C1 segment of cervical spinal cord (tissue), 14 donors: ENCODE measurements around the gene EPHA1.
"Not testable (repeated sequence)": the region's sequence is repeated elsewhere in the genome, so short reads cannot be mapped to it uniquely, and the experiment has no call there.

Source experiments
- DNase-seq, 14 donors: peaks; one replicate each; lab custom pipeline; 2025; lab: John Stamatoyannopoulos, UW

Gene EPHA1

GRCh38 chr7:143431109-143431508 is 22.5 kb upstream of the EPHA1 start:
- DNase-seq: no peak

- DNase-seq: no peak
Measured at GRCh38 chr7:143429770-143430698, 21.4 kb upstream of the EPHA1 start.

- no peak for DNase-seq
Measured at GRCh38 chr7:143426479-143427142, 18.0 kb upstream of the EPHA1 start.

- not testable (repeated sequence) for DNase-seq
Measured at GRCh38 chr7:143424476-143424875, 15.8 kb upstream of the EPHA1 start.

- DNase-seq: no peak
Measured at GRCh38 chr7:143422033-143422432, 13.4 kb upstream of the EPHA1 start.

- DNase-seq: not testable (repeated sequence)
Measured at GRCh38 chr7:143420624-143421023, 12.0 kb upstream of the EPHA1 start.

- no peak for DNase-seq
Measured at GRCh38 chr7:143419880-143420279, 11.2 kb upstream of the EPHA1 start.

GRCh38 chr7:143418681-143419458 is 10.2 kb upstream of the EPHA1 start:
- DNase-seq: no peak

GRCh38 chr7:143417734-143418383 is 9.2 kb upstream of the EPHA1 start:
- no peak for DNase-seq

- peak in 1 of 14 donors; percentile 16 for DNase-seq
Measured at GRCh38 chr7:143416565-143417149, 8.0 kb upstream of the EPHA1 start.

- DNase-seq: no peak
Measured at GRCh38 chr7:143415742-143416397, 7.2 kb upstream of the EPHA1 start.

- DNase-seq: not testable (repeated sequence)
Measured at GRCh38 chr7:143415209-143415608, 6.6 kb upstream of the EPHA1 start.

- no peak for DNase-seq
Measured at GRCh38 chr7:143413123-143413522, 4.5 kb upstream of the EPHA1 start.

GRCh38 chr7:143411976-143412708 is 3.5 kb upstream of the EPHA1 start:
- DNase-seq: no peak

- DNase-seq: no peak
Measured at GRCh38 chr7:143410521-143411004, 1.9 kb upstream of the EPHA1 start.

- no peak for DNase-seq
Measured at GRCh38 chr7:143408252-143408685, 387 bp downstream of the EPHA1 start.

GRCh38 chr7:143407287-143408251 is 1.1 kb downstream of the EPHA1 start:
- DNase-seq: no peak

- DNase-seq: no peak
Measured at GRCh38 chr7:143406002-143406357, 2.7 kb downstream of the EPHA1 start.
